GM18517 (cell line): ENCODE measurements around the gene TMOD3.

Experiments
- ATAC-seq: cut with Tn5 transposase; IDR thresholded peaks from one replicate; pipeline ENCODE4 v1.9.1; 2021; ENCODE audit warnings: mild to moderate bottlenecking, moderate library complexity; ENCODE audit not compliant: unreplicated experiment

Gene TMOD3

GRCh38 chr15:51904931-51905330 is 75.5 kb downstream of the TMOD3 start:
- no peak for ATAC-seq

GRCh38 chr15:51907136-51907862 is 77.8 kb downstream of the TMOD3 start:
- no peak for ATAC-seq

GRCh38 chr15:51908316-51908715 is 78.9 kb downstream of the TMOD3 start:
- ATAC-seq: no peak

GRCh38 chr15:51909584-51909983 is 80.1 kb downstream of the TMOD3 start:
- ATAC-seq: no peak

- ATAC-seq: no peak
Observed at GRCh38 chr15:51912528-51912927, 83.1 kb downstream of the TMOD3 start.

- no peak for ATAC-seq
Observed at GRCh38 chr15:51917493-51917892, 88.0 kb downstream of the TMOD3 start.

GRCh38 chr15:51924156-51925068 is 95.0 kb downstream of the TMOD3 start:
- no peak for ATAC-seq

- no peak for ATAC-seq
Observed at GRCh38 chr15:51926809-51927208, 97.4 kb downstream of the TMOD3 start.

GRCh38 chr15:51931016-51931415 is 101.6 kb downstream of the TMOD3 start:
- no peak for ATAC-seq

GRCh38 chr15:51931638-51932037 is 102.2 kb downstream of the TMOD3 start:
- no peak for ATAC-seq

GRCh38 chr15:51932161-51932560 is 102.7 kb downstream of the TMOD3 start:
- ATAC-seq: no peak

- ATAC-seq: peak; percentile 93
Observed at GRCh38 chr15:51935466-51936104, 106.1 kb downstream of the TMOD3 start.

GRCh38 chr15:51936105-51936478 is 106.6 kb downstream of the TMOD3 start:
- ATAC-seq: no peak

- ATAC-seq: no peak
Observed at GRCh38 chr15:51938286-51938685, 108.8 kb downstream of the TMOD3 start.

- no peak for ATAC-seq
Observed at GRCh38 chr15:51939216-51939615, 109.8 kb downstream of the TMOD3 start.

GRCh38 chr15:51947124-51947523 is 117.7 kb downstream of the TMOD3 start:
- ATAC-seq: no peak

GRCh38 chr15:51952805-51953204 is 123.4 kb downstream of the TMOD3 start:
- ATAC-seq: no peak

GRCh38 chr15:51955504-51955903 is 126.1 kb downstream of the TMOD3 start:
- no peak for ATAC-seq
